NCI-H2107 (cell line): ENCODE results near the gene SCP2.
"Not testable (repeated sequence)": the region's sequence is repeated elsewhere in the genome, so short reads cannot be mapped to it uniquely, and the experiment has no call there.

ENCODE experiments used
- DNase-seq: peaks from one replicate; lab custom pipeline; 2025; lab: John Stamatoyannopoulos, UW

The SCP2 gene

DNA sequence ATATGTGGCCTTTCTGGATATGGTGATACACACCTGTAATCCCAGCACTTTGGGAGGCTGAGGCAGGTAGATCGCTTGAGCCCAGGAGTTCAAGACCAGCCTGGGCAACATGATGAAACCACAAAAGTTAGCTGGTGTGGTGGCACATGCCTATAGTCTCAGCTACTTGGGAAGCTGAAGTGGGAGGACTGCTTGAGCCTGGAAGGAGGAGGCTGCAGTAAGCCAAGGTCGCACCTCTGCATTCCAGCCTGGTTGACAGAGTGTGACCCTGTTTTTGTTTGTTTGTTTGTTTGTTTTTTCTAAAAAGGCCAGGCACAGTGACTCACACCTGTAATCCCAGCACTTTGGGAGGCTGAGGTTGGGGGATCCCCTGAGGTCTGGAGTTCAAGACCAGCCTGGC lies 42.2 kb downstream of the SCP2 start:
- DNase-seq: not testable (repeated sequence)

DNA sequence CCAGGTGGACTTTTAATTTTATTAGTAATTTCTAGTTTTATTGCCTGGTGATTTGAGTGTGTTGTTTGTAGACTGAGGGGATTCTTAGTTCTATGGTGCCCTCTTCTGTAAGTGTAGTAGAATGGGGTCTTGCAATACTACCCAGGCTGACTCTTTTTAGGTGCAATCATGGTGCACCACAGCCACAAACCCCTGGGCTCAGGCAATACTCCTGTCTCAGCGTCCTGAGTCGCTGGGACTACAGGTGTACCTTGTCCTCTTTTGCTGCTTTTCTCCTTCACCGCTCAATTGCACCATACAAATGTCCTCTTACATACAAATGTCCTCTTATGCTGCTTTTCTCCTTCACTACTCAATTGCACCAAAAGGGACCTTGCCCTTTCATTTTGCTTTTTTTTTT lies 43.1 kb downstream of the SCP2 start:
- no peak for DNase-seq

DNA sequence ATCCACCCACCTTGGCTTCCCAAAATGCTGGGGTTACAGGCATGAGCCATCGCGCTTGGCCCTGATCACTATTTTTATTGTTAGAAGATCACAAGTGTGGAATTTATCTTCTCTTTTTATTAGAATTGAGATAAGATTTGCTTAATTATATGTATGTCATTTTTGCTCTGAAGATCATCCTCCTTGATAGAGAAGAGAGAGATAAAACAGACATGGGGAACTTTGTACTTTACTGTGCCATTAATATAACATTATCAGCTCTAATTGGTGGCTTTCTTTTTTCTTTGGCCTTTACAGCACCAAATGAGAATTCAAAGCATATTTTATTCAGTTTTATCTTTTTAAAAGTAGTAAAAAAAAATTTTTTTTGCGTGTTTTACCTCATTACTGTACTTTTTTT lies 46.8 kb downstream of the SCP2 start:
- DNase-seq: no peak

DNA sequence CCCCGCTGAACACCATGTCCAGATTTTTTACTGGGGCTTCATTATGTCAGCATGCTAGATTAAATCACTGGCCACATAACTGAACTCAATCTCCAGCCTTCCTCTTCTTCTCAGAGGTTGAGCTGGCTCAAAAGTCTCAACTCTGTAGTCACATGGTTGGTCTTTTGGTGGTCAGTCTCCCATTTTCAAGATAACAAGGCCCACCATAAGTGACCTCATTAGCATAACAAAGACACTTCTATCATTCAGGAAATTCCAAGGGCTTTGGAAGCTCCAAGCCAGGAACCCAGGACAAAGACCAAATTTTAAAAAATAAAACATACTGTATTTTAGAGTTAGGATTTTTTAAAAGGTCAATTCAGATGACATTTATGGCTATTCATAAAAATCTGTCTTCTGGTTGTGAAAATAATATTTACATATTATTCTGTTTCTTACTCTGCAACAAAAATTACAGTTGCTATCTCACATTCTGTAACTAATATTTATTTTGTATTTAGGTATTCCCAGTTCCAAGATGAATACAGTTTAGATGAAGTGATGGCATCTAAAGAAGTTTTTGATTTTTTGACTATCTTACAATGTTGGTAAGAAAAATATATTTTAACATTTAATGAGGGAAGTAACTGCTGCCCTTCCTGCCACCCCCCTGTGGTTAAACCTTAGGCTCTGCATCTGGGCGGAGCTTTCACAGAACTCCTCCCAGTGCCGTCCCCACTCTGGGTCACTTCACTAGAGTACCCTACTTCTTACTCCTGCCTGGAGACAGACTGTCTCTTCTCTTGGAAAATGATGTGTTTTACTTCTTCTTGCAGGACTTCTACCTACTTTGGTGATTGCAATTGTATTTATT lies 49.3 kb downstream of the SCP2 start:
- no peak for DNase-seq

DNA sequence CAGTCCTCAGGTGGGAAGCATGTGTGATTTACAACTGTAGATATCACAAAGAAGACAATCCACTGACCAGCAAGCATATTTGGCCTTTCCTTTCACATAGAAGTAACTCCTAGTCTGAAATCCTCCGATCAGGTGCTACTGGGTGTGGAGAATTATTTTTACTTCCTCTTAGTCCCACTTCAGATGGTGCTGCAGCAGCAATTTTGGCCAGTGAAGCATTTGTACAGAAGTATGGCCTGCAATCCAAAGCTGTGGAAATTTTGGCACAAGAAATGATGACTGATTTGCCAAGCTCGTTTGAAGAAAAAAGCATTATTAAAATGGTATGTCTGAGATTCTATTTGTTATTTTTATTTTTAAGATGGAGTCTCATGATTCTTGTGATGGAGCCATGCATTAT lies 51.0 kb downstream of the SCP2 start:
- no peak for DNase-seq

DNA sequence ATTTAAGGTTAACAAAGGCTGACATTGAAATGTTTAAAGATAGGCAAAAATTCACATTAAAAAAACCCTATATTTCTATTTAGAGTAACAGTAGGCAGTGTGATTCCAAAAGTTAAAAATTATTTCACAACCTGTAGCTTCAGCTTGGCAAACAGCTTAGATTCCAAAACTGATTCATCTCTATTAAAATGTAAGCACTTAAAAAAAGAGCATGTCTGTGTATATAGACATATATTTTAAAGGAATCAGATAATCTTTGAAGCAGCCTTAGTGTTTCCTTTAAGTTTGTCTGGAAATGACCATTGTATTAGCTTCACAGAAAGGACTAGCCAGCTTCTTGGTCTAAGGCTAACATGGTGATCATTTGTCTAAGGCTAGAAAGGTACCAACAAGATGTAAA lies 65.7 kb downstream of the SCP2 start:
- DNase-seq: not testable (repeated sequence)

DNA sequence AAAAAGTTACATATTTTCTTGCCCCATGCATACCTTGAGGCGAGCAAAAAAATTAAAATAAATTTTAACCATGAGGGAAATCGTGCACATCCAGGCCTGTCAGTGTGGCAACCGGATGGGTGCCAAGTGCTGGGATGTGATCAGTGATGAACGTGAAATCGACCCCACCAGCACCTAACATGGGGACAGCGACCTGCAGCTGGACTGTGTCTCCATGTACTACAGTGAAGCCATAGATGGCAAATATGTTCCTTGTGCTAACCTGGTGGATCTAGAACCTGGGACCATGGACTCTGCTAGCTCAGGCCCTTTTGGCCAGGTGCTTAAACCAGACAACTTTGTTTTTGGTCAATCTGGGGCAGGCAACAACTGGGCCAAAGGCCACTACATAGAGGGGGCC lies 67.6 kb downstream of the SCP2 start:
- no peak for DNase-seq

DNA sequence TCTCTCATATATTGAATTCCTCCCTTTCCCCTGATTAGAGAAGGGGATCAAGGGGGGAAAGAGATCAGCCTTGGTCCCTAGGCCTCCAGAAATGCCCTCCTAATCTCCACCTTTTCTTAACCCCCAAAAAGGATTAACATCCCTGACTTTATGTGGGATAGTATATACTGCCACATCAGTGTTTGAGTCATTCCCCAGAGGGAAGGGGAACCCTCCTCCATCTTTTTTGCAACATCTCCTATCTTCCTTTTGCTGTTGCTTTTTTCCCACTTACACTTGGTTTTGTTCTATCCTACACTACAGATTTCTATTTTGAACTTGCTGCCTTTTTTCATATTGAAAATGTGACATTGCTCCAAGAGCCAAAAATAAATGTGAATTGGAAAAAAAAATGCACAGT lies 69.6 kb downstream of the SCP2 start:
- DNase-seq: no peak

DNA sequence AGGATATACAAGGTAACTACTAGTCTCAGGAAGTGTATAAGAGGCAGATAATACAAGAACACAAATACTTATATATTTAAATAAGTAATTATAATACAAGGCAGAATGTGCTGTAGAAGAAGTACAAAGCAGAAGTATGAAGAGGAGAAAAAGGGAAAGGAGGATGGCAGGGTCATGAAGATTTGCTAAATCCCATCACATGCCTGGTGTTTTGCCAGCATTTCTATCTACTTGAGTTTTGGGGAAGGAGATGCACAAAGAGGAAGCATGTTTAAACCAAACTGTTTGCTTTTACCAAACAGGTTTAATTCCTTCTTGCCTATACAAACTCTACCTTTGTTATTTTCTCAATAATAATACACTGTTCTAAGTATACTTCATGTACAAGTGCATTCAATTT lies 74.1 kb downstream of the SCP2 start:
- no peak for DNase-seq

DNA sequence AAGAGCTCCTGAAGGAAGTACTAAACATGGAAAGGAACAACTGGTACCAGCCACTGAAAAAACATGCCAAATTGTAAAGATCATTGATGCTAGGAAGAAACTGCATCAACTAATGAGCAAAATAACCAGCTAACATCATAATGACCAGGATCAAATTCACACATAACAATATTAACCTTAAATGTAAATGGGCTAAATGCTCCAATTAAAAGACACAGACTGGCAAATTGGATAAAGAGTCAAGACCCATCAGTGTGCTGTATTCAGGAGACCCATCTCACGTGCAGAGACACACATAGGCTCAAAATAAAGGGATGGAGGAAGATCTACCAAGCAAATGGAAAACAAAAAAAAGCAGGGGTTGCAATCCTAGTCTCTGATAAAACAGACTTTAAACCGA lies 79.5 kb downstream of the SCP2 start:
- DNase-seq: not testable (repeated sequence)

DNA sequence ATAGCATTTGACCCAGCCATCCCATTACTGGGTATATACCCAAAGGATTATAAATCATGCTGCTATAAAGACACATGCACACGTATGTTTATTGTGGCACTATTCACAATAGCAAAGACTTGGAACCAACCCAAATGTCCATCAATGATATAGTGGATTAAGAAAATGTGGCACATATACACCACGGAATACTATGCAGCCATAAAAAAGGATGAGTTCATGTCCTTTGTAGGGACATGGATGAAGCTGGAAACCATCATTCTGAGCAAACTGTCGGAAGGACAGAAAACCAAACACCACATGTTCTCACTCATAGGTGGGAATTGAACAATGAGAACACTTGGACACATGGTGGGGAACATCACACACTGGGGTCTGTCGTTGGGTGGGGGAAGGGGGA lies 83.2 kb downstream of the SCP2 start:
- DNase-seq: not testable (repeated sequence)

DNA sequence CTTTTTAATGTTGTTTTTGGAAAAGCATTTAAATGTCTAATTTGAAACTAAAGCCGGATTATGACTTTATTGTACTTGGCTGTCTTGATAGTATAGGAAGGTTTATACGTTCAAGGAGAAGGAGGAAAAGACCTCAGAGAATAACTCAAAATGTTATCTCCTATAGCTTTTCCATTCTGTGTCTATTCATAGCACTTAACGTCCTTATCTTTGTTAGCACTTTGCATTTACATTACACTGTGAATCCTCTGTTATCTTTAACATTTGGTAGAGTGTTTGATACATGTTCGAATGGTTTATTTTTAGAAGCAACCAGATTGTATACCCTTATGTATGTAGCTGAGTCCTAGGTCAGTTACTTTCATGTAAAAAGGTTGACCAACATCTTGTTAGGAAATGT lies 84.1 kb downstream of the SCP2 start:
- no peak for DNase-seq

DNA sequence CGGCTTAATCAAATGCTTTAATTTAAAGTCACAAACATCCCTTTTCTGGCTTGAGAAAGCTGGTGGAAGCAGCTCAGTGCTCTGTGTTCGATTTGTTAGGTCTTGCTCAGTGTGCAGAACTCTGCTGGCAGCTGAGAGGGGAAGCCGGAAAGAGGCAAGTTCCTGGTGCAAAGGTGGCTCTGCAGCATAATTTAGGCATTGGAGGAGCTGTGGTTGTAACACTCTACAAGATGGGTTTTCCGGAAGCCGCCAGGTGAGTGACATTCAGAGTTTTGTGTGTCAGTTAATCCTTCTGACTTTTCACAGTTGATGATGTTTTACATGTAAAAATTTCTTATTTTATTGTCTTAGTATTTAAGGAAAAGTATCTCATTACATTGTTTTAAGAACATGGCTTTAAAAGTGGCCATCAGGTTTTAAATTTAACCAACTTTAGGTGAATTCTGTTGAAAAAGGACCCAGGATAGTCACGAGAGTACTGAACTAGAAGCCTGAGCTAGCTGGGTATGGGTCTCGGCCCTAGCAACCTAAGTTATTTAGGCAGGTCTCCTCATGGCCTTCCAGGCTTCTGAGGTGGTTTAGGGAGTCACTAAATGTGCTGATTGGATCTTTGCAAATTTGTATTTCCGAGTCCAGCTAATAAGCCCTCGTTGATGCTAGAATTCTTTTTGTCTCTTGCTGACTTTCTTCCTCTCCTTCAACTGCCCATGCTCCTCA lies 87.9 kb downstream of the SCP2 start:
- DNase-seq: peak; percentile 83

DNA sequence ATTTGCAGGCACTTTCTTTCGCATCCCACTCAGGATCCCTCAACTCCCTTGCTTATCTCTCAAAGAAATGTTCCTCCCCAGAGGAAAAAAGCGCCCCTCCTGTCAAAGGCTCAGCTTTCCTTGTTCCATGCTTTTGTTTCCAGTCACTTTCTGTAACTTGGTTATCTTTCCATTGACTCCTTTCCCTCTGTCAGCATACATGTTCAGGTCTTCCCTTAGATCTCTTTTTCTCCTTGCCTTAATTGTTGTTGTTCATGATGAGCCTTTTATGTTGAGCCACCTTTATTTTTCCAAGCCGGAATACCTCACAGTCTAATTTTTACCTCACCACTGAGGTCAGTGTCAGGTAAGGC lies 88.4 kb downstream of the SCP2 start:
- DNase-seq: no peak

DNA sequence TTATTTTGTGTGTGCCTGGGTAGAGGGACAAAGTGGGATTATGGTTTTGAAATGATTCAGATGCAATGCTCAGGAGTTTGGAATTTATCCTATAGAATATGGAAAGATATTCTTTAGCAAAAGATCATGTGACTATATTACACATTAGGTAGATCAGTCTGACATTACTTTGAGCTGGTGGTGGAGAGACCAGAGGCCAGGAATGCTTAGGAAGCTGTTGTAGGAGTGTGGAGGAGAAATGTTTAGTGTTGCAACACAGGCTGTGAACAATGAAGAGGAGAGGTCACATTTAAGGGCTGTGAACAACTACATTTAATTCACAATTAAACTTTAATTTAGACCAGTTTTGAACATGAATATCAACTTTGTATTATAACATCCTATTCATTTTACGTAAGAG lies 89.6 kb downstream of the SCP2 start:
- no peak for DNase-seq

DNA sequence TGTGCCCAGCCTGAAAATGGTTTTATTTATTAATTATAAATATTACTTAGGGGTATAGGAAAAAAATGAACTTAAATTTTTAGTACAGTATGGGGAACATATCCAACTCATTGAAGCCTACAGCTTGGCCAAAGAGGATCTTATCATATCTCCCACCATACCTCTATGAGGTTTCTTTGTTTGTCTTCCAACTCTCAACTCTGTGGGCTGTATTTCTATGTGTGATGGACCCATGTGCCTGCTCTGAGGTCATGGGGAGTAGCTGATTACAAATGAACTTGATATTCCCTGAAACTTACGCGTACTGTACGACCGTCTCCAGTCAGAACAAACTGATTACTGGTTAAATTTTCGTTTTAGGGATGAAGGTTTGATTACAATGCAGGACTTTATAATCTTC lies 93.5 kb downstream of the SCP2 start:
- no peak for DNase-seq

DNA sequence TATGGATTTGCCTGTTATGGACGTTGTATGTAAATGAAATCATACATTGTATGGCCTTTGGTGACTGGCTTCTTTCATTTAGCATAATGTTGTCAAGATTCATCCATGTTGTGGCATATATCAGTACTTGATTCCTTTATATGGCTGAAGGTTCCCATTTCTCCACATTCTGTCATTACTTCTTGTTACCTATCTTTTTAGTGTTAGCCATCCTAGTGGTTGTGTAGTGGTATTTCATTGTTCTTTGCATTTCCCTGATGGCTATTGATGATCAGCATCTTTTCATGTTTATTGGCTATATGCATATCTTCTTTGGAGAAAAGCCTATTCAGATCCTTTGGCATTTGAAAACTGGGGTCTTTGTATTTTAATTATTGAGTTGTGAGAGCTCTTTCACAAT lies 95.1 kb downstream of the SCP2 start:
- no peak for DNase-seq

DNA sequence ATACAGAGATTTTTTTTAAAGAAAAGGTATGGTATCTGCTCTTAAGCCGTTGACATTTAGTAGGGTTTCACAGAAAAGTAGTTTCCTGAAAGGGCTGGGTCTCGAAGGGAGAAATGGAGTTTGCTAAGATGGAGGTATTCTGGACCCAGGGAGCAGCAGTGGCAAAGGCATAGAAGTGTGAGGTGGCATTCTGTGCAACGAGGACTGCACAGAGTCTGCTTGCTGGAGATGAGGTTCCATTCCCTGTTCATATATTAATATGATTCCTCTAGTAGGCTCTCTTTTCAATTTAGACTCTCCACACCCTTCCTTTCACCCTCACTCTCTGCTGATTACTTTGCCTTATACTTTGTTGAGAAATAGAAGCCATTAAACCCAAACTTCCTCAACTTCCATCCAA lies 96.5 kb downstream of the SCP2 start:
- DNase-seq: no peak

DNA sequence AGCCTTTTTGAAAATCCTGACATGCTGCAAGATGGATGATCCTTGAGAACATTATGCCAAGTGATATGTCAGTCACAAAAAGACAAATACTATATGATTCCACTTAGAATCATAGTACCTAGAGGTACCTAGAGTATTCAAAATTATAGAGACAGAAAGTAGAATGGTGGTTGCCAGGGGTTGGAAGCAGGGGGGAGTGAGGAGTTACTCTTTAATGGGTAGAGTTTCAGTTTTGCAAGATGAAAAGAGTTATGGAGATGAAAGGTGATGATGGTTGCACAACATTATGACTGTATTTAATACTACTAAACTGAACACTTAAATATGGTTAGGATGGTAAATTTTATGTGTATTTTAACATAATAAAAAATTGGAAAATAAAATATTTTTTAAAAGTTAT lies 97.0 kb downstream of the SCP2 start:
- DNase-seq: no peak

DNA sequence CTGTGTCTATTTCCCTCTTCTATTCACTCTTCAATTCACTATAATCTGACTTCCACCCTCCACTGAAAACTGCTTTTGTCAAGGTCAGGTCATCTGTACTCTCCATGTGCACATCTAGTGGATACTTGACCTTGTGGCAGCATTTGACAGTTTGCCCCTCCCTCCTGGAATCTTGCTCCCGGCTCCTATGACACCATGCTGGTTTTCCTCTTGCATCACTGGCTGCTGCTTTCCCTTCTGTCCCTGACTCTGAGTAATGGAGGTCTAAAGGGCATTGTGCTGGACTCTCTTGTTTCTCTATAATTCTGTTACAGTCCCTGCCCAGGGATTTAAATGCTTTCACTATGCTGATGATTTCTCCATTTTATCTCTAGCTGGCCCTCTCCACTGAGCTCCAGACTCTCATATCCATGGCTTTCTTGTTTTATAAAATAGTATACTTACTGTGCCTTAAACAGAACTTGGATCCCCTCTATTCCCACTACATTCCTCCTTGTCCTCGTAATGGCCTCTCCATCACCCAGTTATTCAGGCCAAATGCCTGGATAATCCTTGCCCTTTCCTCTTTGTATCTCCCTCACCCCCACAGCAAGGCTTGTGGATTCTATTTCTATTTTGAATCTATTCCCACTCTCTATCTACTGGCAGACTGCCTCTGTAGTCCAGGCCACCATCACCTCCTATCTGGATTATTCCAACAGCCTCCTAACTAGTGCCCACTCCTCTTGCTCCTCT lies 98.1 kb downstream of the SCP2 start:
- no peak for DNase-seq

DNA sequence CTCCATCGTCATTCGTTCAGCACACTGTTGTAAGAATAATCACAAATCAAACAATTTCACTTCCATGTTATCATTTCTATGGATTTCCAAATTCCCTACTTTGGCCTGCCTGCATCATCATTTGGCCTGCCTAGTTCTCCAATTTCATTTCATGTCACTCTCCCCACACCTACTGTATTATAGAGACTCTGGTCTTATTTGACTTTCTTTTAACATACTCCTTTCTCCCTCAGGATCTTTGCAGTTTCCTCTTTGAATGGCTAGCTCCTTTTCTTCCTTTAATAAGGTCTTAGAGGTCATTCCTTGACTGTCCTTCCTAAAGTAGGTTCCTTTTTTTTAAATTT lies 98.7 kb downstream of the SCP2 start:
- no peak for DNase-seq

DNA sequence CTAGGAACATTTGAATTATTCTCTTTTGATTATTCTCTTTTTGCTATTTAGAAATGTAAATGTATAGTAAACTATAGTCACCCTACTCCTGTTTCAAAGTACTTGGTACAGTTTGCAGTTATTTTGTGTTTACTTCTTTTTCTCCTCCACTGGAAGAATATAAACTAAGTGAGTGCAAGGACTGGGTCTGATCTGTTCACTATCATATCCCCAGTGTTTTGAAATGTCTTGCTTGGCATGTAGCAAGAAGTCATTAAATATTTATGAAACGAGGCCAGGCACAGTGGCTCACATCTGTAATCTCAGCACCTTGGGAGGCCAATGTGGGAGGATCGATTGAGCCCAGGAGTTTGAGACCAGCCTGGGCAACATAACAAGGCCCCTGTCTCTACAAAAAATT lies 99.2 kb downstream of the SCP2 start:
- DNase-seq: no peak

DNA sequence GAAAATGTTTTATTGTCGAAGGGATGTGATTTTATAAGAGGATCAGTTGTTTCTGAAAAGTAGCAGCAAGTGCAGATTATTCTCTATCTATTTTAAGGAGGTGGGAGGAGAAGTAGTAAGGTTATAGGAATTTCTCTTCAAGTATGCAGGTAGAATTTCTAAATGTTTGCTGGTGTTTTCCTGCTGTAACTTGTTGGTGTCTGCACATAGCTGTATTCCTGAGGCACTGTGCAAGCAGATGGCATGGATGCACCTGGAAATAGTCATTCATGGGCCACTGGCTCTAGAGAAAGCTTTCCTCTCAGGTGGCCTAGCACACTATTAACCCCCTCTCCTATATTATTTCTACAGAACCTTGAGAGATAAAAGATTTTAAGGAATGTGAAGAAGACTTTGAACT lies 104.7 kb downstream of the SCP2 start:
- no peak for DNase-seq
